Upper lobe of right lung (tissue), 1 donor: Measurements from ENCODE around the gene PRKCA. TPM values are rescaled to one million over a fixed set of nuclear protein-coding genes. Genes with fewer than 3 reads are reported as not detected.

ENCODE experiments used
- ATAC-seq: fragments of 200-7000 bp; cut with Tn5 transposase; one replicate; pipeline ENCODE4 v1.9.1; 2020; ENCODE audit warnings: mild to moderate bottlenecking, moderate library complexity
- DNase-seq: peaks from one replicate; pipeline ENCODE4 v3.0.0-alpha.2; 2020
- H3K27ac ChIP-seq: fragments of 200-600 bp; one replicate; pipeline ENCODE4 v1.8.0; 2022
- H3K27me3 ChIP-seq: fragments of 200-600 bp; one replicate; pipeline ENCODE4 v1.8.0; 2022; ENCODE audit warnings: mild to moderate bottlenecking
- H3K36me3 ChIP-seq: fragments of 200-600 bp; one replicate; pipeline ENCODE4 v1.8.0; 2022
- H3K4me1 ChIP-seq: fragments of 200-600 bp; one replicate; pipeline ENCODE4 v1.8.0; 2022
- H3K4me3 ChIP-seq: fragments of 200-600 bp; one replicate; pipeline ENCODE4 v1.8.0; 2022; ENCODE audit warnings: mild to moderate bottlenecking
- H3K9me3 ChIP-seq: fragments of 200-600 bp; one replicate; pipeline ENCODE4 v1.8.0; 2022
- intact Hi-C: fragments of 100-400 bp; cut with DNase I; formaldehyde crosslinking; loops from one replicate; pipeline ENCODE4 v1.11.0; 2022
- total RNA-seq: library from RNA; stranded (reverse); fragmentation: NEBNext Ultra II Directional; extraction: Animal tissue kit (Norgen Biotek cat#: 25700); gene quantifications from one replicate; pipeline ENCODE4 v1.2.1, GENCODE V29; 2021
- TF ChIP-seq, protein P1 (sequence below): fragments of 200-600 bp; IDR thresholded peaks from one replicate; pipeline ENCODE4 v1.8.0; 2022; ENCODE audit warnings: antibody characterized with exemption
- donor health status: DM: no; HTN: yes; CAD: no; lungs with severe emphysema.

The PRKCA gene
- total RNA-seq, 1 donor from 2014 or later, result 43.4 TPM

DNA sequence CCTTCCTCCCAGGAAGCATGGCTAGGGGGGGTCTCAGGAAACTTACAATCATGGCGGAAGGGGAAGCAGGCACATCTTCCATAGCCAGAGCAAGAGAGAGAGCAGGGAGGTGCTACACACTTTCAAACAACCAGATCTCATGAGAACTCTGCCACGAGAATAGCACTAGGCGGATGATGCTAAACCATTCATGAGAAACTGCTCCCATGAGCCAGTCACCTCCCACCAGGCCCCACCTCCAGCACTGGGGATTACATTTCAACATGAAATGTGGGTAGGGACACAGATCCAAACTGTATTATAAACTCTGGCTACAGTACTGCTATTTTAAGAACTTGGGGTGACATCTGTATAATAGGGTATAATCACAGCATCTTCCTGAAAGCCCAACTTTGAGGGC, 449.4 kb downstream of the PRKCA start:
- Histone ChIP-seq H3K36me3 (peaks cover 4% of the 10 kb centered on the region), H3K9me3 (no peaks in the 10 kb centered on the region), H3K4me1 (no peaks in the 10 kb centered on the region), H3K27ac (no peak overlapping the region), H3K27me3 (no peaks in the 10 kb centered on the region), H3K4me3 (no peak overlapping the region)
- intact Hi-C loops, result no loop called here
- TF ChIP-seq, protein P1, sequence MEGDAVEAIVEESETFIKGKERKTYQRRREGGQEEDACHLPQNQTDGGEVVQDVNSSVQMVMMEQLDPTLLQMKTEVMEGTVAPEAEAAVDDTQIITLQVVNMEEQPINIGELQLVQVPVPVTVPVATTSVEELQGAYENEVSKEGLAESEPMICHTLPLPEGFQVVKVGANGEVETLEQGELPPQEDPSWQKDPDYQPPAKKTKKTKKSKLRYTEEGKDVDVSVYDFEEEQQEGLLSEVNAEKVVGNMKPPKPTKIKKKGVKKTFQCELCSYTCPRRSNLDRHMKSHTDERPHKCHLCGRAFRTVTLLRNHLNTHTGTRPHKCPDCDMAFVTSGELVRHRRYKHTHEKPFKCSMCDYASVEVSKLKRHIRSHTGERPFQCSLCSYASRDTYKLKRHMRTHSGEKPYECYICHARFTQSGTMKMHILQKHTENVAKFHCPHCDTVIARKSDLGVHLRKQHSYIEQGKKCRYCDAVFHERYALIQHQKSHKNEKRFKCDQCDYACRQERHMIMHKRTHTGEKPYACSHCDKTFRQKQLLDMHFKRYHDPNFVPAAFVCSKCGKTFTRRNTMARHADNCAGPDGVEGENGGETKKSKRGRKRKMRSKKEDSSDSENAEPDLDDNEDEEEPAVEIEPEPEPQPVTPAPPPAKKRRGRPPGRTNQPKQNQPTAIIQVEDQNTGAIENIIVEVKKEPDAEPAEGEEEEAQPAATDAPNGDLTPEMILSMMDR, result no peak
- no peak for DNase-seq
- no peak for ATAC-seq

DNA sequence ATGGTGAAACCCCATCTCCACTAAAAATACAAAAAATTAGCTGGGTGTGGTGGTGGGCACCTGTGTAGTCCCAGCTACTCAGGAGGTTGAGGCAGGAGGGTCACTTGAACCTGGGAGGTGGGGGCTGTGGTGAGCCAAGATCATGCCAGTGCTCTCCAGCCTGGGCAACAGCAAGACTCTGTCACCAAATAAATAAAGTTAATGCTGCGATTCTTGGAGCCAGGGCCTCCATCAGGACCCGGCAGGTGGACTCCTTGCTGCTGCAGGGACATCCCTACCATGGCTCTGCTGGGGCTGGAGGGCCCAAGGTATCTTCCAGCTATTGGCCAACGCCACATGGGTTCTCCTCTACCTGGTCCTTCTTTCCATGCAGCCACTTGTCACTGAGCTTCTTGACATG, 450.0 kb downstream of the PRKCA start:
- H3K9me3 ChIP-seq, result no peaks in the 10 kb centered on the region
- DNase-seq (no peak), ATAC-seq (no peak)
- H3K27ac ChIP-seq, result no peak overlapping the region
- intact Hi-C loops, result no loop called here
- no peak overlapping the region for H3K4me3 ChIP-seq
- TF ChIP-seq, protein P1, result no peak
- H3K27me3 ChIP-seq, result no peaks in the 10 kb centered on the region
- H3K4me1 ChIP-seq, result no peaks in the 10 kb centered on the region
- H3K36me3 ChIP-seq, result peaks cover 4% of the 10 kb centered on the region

- TF ChIP-seq, protein P1, result no peak
- Histone ChIP-seq H3K36me3 (peaks cover 4% of the 10 kb centered on the region), H3K4me1 (no peaks in the 10 kb centered on the region), H3K4me3 (no peak overlapping the region), H3K9me3 (no peaks in the 10 kb centered on the region), H3K27me3 (no peaks in the 10 kb centered on the region), H3K27ac (no peak overlapping the region)
- intact Hi-C loops, result no loop called here
- no peak for ATAC-seq
- no peak for DNase-seq
Observed at GRCh38 chr17:66753126-66753920, 450.9 kb downstream of the PRKCA start.

- H3K36me3 ChIP-seq, result peaks cover 4% of the 10 kb centered on the region
- intact Hi-C loops, result no loop called here
- no peak overlapping the region for H3K4me3 ChIP-seq
- TF ChIP-seq, protein P1, result no peak
- H3K9me3 ChIP-seq, result no peaks in the 10 kb centered on the region
- H3K4me1 ChIP-seq, result no peaks in the 10 kb centered on the region
- no peaks in the 10 kb centered on the region for H3K27me3 ChIP-seq
- H3K27ac ChIP-seq, result no peak overlapping the region
- DNase-seq (no peak), ATAC-seq (peak; percentile 28)
Observed at GRCh38 chr17:66755101-66755943, 452.9 kb downstream of the PRKCA start.

GRCh38 chr17:66755944-66756290, 453.5 kb downstream of the PRKCA start:
- Histone ChIP-seq H3K36me3 (peaks cover 3% of the 10 kb centered on the region), H3K9me3 (no peaks in the 10 kb centered on the region), H3K27me3 (no peaks in the 10 kb centered on the region), H3K4me3 (no peak overlapping the region), H3K4me1 (no peaks in the 10 kb centered on the region), H3K27ac (no peak overlapping the region)
- TF ChIP-seq, protein P1, result no peak
- no peak for DNase-seq
- ATAC-seq, result no peak
- intact Hi-C loops, result no loop called here
